ENCODE results near the gene SIRT7.

Gene SIRT7

GRCh38 chr17:81885454-81885853 is 32.5 kb downstream of the SIRT7 start:
- DNase-seq = no peak

DNA sequence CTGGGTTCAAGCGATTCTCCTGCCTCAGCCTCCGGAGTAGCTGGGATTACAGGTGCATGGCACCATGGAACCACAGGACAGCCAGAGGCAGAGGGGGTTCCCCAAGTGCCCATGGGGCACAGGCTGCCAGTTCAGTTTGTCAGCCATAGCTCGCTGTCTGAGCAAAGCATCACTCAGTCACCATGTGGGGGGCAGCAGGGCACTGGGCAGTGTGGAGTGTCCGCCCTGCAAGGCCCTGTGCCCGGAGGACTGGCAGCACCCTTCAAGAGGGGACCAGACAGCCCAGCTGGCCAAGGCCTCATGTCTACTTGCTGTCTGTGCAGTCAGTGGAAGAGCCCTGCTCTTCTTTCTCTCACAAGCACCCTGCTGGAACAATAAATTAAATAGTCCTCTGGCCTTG is 33.0 kb downstream of the SIRT7 start:
- DNase-seq = no peak

DNA sequence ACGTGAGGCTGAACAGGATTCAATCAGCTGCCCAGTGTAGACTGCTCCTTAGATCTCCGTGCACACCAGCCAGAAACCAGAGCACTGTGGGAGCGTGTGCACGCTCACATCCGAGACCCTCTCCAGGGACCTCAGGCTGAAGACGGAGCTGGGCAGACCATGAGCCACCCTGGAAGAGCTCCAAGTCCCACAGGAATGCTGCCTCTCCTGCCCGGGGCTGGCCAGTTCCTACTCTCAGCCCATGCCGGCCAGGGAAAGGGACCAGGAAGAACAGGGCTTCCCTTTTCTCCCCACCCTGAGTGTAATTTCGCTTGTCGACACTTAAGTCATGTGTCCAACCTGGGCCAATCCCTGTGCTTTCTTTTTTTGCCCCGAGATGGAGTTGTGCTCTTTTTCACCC is 33.5 kb downstream of the SIRT7 start:
- DNase-seq = no peak

- no peak for DNase-seq
Measured at GRCh38 chr17:81879121-81879520, 38.9 kb downstream of the SIRT7 start.

DNA sequence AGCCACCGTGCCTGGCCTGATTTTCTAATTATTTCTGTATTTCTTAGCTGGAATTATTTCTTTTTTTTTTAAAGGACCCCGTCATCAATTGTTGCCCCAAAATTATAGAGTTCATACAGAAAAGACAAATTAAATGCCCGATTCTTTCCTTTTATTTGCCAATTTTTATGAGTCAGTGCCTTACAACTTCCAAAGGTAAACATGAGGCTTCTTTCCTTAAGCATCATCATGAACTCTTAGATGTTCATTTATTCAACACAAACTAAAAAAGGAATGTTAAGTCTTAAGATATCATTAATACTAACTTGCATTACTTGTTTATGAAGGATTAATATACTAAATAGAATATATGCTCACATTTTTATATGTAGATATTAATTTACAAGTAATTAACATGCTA is 39.7 kb downstream of the SIRT7 start:
- no peak for DNase-seq

GRCh38 chr17:81877569-81877968 is 40.4 kb downstream of the SIRT7 start:
- DNase-seq = no peak

DNA sequence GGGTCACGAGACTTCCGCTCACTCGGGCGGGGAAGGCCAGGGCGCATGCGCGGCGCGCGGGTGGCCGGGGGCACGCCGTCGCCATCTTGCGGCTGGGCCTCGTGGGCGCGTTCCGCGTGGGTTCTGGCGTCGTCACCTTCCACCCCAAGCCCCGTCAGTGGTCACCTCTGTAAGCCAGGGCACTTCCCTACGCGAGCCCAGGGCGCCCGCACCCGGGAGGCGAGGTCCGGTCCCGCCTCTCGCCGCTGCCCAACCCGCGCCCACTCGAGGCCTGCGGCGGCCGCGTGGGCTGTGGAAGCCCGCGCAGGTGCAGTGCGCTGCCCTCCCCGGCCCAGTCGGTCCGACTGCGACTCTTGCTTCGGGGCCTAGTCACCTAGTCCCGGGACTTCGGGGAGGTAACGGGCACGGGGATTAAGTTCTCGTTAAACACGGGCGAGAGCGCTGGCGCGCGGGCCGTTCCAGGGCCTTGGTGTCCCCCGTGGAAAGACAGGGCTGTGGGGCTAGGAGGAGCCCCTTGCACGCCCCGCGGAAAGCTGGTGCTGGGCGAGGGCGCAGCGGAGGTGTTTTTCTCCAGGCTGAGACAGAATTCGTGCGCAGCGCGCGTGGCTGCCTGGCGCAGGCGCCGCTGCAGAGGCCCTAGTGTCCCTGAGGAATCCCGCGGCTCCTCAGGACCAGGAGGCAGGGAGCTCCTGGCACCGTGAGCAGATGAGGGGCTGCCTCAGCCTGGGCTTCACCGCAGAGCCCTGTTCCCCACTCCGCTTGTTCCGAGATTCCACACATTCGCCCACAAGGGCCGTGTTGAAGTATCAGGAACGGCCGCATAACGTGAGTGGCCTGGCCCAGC is 46.4 kb downstream of the SIRT7 start:
- peak; percentile 96 for DNase-seq

DNA sequence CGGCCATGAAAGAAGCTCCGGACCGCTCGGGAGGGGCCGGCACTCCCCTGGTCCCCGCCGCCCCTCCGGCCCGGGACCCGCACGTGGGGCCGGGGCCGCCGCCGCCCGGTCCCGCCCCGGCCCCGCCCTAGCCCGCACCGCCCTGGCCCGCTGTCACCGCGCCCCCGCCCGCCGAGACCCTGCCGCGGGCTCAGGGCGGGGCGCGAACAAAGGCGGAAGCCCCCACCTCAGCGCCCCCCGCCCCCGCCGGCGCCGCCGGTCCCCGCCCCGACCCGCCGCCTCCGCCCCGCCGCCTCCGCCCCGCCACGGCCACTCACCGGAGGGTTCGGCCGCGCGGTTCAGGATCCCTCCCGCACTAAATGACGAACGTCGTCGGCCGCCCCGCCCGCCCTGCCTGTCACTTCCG is 47.0 kb downstream of the SIRT7 start, which contains the start of gene ARHGDIA:
Gene ARHGDIA, minus strand, starts transcription at position 357 of the 406 bp plus-strand sequence. CDS start 1,407 bp downstream, outside the sequence.
- DNase-seq = no peak

GRCh38 chr17:81870131-81870980 is 47.6 kb downstream of the SIRT7 start:
- DNase-seq = peak; percentile 53

DNA sequence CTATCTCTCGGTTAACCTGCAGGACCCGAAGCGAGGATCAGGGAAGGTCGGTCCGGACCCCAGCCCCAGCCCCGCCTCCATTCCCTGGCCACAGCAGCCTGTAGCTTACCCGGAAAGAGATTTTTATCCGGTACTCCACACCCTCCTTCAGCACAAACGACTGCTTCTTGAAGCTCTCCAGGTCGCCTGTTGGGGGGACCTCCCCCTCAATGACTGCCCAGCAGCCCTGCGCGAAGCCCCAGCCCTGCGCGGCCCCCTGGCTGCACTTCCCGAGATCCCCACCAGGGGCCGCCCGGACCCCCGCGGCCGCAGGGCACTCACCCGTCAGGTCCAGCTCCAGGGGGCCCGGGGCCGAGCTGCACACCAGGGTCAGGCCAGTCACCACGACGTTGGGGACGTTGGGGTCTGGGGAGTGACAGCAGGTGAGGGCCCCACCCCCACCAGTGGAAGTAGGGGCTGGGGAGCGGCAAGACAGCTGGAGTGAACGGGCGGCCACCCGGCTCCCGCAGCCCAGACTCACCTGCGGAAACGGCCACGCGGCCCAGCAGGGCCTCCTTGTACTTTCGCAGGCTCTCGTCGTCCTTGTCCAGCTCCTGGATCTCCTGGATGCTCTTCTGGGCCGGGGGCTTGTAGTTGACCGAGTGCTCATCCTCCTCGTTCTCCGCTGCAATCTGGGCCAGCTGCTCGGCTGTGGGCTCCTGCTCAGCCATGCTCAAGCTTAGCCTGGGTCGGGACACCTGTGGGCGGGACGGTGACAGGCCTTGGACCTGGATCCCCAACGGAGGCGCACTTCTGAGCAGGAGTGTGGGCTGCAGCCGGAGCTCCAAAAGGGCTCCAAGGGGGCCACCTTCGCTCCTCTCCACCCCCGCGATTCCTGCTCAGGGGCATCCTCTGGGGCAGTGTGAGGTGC is 48.5 kb downstream of the SIRT7 start:
- DNase-seq = no peak

DNA sequence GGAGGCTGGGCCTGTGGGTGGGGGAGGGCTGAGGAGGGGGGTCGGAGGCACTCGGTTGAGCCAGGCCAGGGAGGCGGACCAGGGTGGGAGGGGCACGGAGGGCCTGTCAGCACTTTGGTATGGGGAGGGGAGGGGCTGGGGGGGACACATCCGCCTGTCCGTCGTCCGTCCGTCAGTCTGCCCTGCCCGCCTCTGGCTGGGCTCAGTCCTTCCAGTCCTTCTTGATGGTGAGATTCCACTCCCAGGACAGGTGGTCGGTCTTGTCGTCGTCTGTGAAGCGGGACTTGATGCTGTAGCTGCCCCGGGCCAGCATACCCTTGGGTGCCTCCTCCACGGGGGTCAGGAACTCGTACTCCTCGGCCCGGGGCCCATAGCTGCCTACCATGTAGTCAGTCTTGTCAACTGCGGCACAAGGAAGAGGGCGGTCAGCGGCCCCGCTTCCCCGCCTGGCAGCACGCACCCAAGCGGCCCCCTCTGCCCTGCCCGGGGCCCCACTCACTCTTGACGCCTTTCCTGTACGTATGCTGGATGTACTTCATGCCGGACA is 49.2 kb downstream of the SIRT7 start:
- DNase-seq = no peak

GRCh38 chr17:81867991-81868673 is 49.8 kb downstream of the SIRT7 start:
- DNase-seq = no peak

DNA sequence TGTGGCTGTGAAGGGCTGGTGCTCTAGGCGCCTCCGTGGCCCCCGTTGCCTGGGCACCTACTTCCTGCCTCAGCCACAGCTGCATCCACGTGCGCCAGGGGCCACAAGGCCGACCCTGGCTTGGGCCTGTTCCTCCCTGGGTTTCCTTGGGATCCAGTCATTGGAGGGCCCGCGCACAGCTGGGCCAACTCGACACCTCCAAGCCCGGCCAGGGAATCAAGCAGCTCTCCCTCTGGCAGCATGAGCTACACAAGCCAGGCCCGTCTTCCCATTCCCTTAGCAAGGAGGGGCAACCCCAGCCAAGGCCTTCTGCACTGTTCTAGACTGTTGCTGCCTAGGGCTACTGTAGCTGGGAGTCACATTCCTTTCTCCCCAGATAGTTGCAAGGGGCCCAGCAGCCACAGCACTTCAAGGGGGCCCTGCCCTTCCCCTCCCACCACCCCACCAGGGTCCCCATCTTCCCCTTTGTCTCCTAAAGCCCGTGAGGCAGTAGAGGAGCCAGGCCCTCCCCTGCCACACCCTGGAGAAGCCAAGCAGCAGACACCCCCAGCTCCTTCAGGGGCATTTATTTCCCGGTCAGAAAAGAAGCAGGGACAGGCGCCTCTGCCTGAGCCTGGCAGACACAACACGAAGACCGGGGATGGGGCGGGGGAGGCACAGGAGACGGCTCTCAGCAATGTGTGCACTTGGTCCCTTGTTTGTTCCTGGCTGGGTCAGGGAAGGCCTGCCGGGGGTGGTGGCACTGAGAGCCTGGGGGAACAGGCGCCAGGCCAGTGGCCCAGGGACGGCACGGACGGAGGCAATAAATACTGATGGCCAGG is 50.6 kb downstream of the SIRT7 start:
- DNase-seq = peak; percentile 37

DNA sequence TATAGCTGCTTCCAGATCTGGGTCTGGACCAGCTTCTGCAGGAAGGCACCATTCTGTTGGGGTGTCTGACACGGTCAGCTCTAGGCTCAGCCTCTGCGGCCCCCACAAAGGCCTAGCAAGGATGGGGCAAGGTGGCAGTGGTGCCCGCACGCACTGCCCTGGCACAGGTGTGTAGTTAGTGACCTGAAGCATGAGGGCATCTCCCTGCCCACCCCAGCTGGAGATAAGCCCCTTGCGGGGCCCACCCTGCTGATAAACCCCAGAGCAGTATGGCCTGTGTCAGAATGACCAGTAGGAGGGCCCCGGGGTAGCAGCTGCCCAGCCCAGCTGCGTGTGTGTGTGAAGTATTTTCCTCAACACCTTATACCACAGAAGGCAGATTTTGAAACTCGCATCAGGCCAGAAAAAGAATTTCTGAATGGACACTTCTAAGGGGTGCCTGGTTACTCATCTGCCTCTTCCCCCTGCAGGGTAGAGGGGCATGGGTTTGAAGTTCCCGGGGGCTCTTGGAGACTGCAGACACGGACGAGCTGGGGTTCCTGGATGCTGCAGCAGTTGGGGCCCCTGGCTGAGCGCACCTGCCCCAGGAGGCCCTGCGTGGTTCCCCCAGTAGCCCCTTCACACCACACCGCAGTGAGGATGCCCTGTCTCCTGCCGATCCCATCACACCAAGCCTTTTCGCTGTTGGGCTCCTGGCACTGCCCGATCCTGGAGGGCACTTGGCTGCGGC is 51.4 kb downstream of the SIRT7 start:
- no peak for DNase-seq

DNA sequence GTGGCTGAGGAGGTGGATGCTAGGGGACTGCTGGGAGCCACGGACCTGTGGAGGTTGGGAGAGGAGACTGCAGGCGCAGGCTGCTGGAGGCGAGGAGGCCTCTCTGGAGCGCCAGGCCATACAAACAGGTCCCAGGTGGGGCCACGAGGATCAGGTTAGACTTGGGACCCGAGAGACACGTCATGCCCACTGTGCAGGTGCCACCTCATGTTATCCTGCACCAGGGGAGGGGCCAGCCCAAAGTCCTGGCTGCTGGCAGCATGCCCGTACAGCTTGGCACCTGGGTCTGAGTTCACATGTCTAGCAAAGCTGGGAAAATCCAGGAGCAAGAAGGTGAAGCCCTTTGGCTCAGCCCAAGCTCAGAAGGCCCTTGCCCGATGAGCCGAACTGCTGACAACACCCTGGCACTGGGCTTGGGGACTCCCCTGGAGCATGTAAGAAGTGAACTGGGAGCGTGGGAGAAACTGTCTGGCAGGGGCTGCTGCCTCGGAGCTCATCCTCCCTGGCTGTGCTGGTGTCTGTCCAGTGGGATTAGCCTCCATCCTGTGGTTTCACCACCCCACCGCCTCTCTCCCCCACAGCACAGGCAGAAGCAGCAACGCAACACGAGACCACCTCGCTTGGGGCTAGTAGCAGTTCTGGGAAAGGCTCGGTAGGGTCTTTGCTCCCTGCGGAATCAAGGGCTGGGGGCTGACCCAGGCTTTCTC is 52.1 kb downstream of the SIRT7 start:
- no peak for DNase-seq

- DNase-seq = no peak
Measured at GRCh38 chr17:81865358-81865732, 52.6 kb downstream of the SIRT7 start.

DNA sequence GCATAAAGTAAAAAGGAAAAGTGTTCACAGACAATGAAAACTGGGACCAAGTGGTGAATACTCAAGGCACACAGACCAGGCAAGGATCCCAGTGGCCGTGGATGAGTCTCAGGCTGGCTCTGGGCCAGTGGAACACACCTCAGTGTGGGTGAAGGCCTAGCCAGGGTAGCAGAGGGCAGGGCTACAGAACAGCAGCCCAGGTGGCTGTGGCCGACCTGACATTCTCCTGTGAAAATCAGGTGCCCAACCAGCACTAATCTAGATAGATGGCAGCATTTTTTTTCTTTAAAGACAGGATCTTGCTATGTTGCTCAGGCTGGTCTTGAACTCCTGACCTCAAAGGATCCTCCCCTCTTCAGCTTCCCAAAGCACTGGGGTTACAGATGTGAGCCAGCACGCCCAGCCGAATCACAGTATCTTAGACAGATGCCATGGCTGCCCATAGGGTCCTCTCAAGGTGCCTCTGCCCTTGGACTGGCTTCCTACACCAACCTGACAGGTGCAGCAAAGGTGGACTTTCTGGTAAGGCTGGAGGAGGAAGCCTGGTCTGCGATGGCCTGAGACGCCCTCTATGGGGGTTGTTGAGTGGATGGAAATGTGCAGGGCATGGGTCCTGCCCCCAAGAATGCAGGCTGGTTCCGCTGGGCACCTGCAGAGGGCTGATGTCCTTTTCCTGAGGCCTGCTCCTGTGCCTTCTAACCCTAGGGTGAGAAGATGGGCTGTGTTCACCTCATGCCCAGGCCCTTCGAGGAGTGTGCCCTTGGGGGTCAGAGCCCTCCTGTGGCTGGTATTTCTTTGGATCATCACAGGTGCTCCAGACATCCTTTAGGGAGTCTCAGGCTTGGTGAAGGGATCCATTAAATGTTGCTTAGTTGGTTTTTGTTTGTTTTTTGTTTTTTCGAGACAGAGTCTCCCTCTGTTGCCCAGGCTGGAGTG is 53.9 kb downstream of the SIRT7 start:
- no peak for DNase-seq

GRCh38 chr17:81863123-81863675 is 54.8 kb downstream of the SIRT7 start:
- no peak for DNase-seq

Measured in CD4-positive, alpha-beta T cell treated with Interleukin-21 for 1 hour (primary cell).